ENCODE data around the gene MTUS2.

DNA sequence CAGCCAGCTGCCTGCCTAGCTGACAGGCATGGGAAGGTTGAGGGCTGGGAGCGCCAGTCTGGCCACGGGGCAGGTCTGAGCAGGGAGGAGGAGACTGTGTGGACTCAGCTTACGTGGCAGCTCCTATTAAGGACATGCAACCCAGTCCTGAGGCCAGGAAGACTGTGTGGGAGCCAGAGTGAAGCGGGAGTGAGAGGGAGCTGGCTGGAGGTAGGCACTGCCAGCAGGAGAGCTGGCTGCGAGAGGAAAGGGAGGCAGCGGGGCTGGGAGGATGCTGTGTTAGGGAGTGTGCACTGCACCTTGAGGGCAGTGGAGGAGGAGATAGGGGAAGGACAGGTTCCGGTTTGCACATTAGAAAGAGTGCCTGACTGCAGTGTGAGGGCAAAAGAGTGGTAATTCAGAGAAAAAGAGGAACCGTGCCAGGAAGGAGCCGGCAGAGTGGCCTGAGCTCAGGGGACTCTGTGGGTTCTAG, 676.1 kb downstream of the MTUS2 start:
- no peak for TF ChIP-seq POLR2A (IDR thresholded peaks at IDR 0.05)
- TF ChIP-seq, protein P1, sequence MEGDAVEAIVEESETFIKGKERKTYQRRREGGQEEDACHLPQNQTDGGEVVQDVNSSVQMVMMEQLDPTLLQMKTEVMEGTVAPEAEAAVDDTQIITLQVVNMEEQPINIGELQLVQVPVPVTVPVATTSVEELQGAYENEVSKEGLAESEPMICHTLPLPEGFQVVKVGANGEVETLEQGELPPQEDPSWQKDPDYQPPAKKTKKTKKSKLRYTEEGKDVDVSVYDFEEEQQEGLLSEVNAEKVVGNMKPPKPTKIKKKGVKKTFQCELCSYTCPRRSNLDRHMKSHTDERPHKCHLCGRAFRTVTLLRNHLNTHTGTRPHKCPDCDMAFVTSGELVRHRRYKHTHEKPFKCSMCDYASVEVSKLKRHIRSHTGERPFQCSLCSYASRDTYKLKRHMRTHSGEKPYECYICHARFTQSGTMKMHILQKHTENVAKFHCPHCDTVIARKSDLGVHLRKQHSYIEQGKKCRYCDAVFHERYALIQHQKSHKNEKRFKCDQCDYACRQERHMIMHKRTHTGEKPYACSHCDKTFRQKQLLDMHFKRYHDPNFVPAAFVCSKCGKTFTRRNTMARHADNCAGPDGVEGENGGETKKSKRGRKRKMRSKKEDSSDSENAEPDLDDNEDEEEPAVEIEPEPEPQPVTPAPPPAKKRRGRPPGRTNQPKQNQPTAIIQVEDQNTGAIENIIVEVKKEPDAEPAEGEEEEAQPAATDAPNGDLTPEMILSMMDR (IDR thresholded peaks at IDR 0.05), result no peak
